IMR-90 (cell line): ENCODE measurements around the gene COL15A1. TPM values are rescaled to one million over a fixed set of nuclear protein-coding genes. Genes with fewer than 3 reads are reported as not detected.

Experiments used
- ATAC-seq: fragments of 200-7000 bp; cut with Tn5 transposase; 2 replicates; pipeline ENCODE4 v1.9.1; 2020; ENCODE audit warnings: low read depth, mild to moderate bottlenecking, moderate library complexity
- BruUV-seq: library from RNA; stranded (reverse); fragments of 400-500 nt; replicated peaks from 2 replicates; lab custom pipeline; 2021; lab: Mats Ljungman, UMichigan
- CTCF ChIA-PET: fragments of 300-600 bp; formaldehyde crosslinking; extraction: SDS; loops from one replicate; lab custom pipeline; 2021; ENCODE audit warnings: antibody characterized with exemption; lab: Yijun Ruan, JAX
- POLR2A ChIA-PET: fragments of 300-600 bp; sonication (Branson Sonifier 250); formaldehyde crosslinking; loops from one replicate; lab custom pipeline; 2022; ENCODE audit warnings: antibody characterized with exemption; ENCODE audit not compliant: unreplicated experiment; lab: Charles Lee
- DNase-seq: peaks from one replicate; pipeline ENCODE4 v3.0.0; 2013
- H2AFZ ChIP-seq: replicated peaks from 2 replicates; pipeline ENCODE3; 2013; ENCODE audit warnings: low read length, mild to moderate bottlenecking; ENCODE audit not compliant: poor library complexity
- H2AK5ac ChIP-seq: 2 replicates; pipeline ENCODE4 v1.6.1; 2013; ENCODE audit warnings: low read depth, low read length, inconsistent platforms
- H2AK9ac ChIP-seq: replicated peaks from 2 replicates; pipeline ENCODE3; 2013; ENCODE audit warnings: mild to moderate bottlenecking, low read depth, low read length, moderate library complexity; ENCODE audit not compliant: poor library complexity
- H2BK120ac ChIP-seq: 2 replicates; pipeline ENCODE4 v1.6.1; 2013; ENCODE audit warnings: low read depth, low read length, inconsistent platforms
- H2BK15ac ChIP-seq: 3 replicates; pipeline ENCODE4 v1.6.1; 2013; ENCODE audit warnings: low read depth, low read length, inconsistent platforms
- H2BK20ac ChIP-seq: 2 replicates; pipeline ENCODE4 v1.6.1; 2013; ENCODE audit warnings: low read depth, mild to moderate bottlenecking, inconsistent platforms, low read length, moderate library complexity
- H2BK5ac ChIP-seq: 2 replicates; pipeline ENCODE4 v1.6.1; 2013; ENCODE audit warnings: mild to moderate bottlenecking, low read depth, low read length, inconsistent platforms; ENCODE audit not compliant: poor library complexity, severe bottlenecking
- H3K14ac ChIP-seq: replicated peaks from 2 replicates; pipeline ENCODE4 v1.6.1; 2013; ENCODE audit warnings: low read depth, low read length, inconsistent platforms
- H3K18ac ChIP-seq: 2 replicates; pipeline ENCODE4 v1.6.1; 2013; ENCODE audit warnings: low read depth, low read length, control low read depth
- H3K23ac ChIP-seq: 2 replicates; pipeline ENCODE4 v1.6.1; 2013; ENCODE audit warnings: low read depth, low read length, inconsistent platforms
- H3K27ac ChIP-seq: 2 replicates; pipeline ENCODE4 v1.5.1; 2013; ENCODE audit warnings: mild to moderate bottlenecking, control low read depth, low read length; ENCODE audit not compliant: insufficient read depth
- H3K27me3 ChIP-seq: 2 replicates; pipeline ENCODE4 v1.6.1; 2013; ENCODE audit warnings: low read length; ENCODE audit not compliant: control insufficient read depth, insufficient read depth
- H3K36me3 ChIP-seq: 2 replicates; pipeline ENCODE4 v1.6.1; 2013; ENCODE audit warnings: low read length, mixed read lengths; ENCODE audit not compliant: control insufficient read depth, insufficient read depth
- H3K4ac ChIP-seq: 2 replicates; pipeline ENCODE4 v1.6.1; 2013; ENCODE audit warnings: low read depth, low read length, inconsistent platforms
- H3K4me1 ChIP-seq: 2 replicates; pipeline ENCODE4 v1.6.1; 2013; ENCODE audit warnings: low read length, mixed read lengths; ENCODE audit not compliant: control insufficient read depth, insufficient read depth
- H3K4me2 ChIP-seq: 2 replicates; pipeline ENCODE4 v1.6.1; 2013; ENCODE audit warnings: low read depth, mild to moderate bottlenecking, control low read depth, low read length, moderate library complexity
- H3K4me3 ChIP-seq: 2 replicates; pipeline ENCODE4 v1.5.1; 2013; ENCODE audit warnings: low read depth, mild to moderate bottlenecking, control low read depth, low read length, moderate library complexity; ENCODE audit not compliant: insufficient read depth
- H3K56ac ChIP-seq: 2 replicates; pipeline ENCODE4 v1.6.1; 2013; ENCODE audit warnings: low read length, inconsistent platforms; ENCODE audit not compliant: insufficient read depth; ENCODE audit errors: extremely low read depth
- H3K79me1 ChIP-seq, 2 experiments: 2 replicates each; pipeline ENCODE4 v1.6.1; 2013; ENCODE audit warnings: low read length in 2 of 2, inconsistent platforms in 1 of 2, low read depth in 1 of 2
- H3K9ac ChIP-seq: 2 replicates; pipeline ENCODE4 v1.6.1; 2013; ENCODE audit warnings: low read depth, low read length, control low read depth
- H3K9me1 ChIP-seq: 2 replicates; pipeline ENCODE4 v1.6.1; 2013; ENCODE audit warnings: low read length, inconsistent platforms; ENCODE audit not compliant: insufficient read depth
- H3K9me3 ChIP-seq: 2 replicates; pipeline ENCODE4 v1.6.1; 2013; ENCODE audit warnings: low read length; ENCODE audit not compliant: control insufficient read depth, insufficient read depth
- H4K20me1 ChIP-seq: 2 replicates; pipeline ENCODE4 v1.6.1; 2013; ENCODE audit warnings: low read length, inconsistent platforms; ENCODE audit not compliant: insufficient read depth
- H4K5ac ChIP-seq: 2 replicates; pipeline ENCODE4 v1.6.1; 2013; ENCODE audit warnings: mild to moderate bottlenecking, low read depth, low read length, control low read depth
- H4K8ac ChIP-seq, 2 experiments: 2 replicates each; pipeline ENCODE4 v1.6.1; 2013; ENCODE audit warnings: low read depth in 2 of 2, low read length in 2 of 2, control low read depth in 1 of 2, inconsistent platforms in 1 of 2
- H4K91ac ChIP-seq: 2 replicates; pipeline ENCODE4 v1.6.1; 2013; ENCODE audit warnings: low read depth, low read length, inconsistent platforms; ENCODE audit not compliant: insufficient read depth
- CTCF ChIP-seq: conservative IDR thresholded peaks from 2 replicates; pipeline ENCODE4 v1.5.1; 2012; ENCODE audit warnings: mild to moderate bottlenecking, low read depth, low read length, improper control_type of control experiment
- RAD21 ChIP-seq: IDR thresholded peaks from 2 replicates; pipeline ENCODE4 v1.6.1; 2012; ENCODE audit warnings: low read length, improper control_type of control experiment
- SMC3 ChIP-seq: fragments of 150-350 bp; IDR thresholded peaks from 2 replicates; pipeline ENCODE4 v1.6.1; 2016; ENCODE audit warnings: low read depth, mild to moderate bottlenecking, antibody characterized with exemption, low read length, moderate library complexity
- USF2 ChIP-seq: fragments of 150-350 bp; IDR thresholded peaks from 2 replicates; pipeline ENCODE4 v1.6.1; 2017; ENCODE audit warnings: mild to moderate bottlenecking, antibody characterized with exemption, low read length, low read depth
- dilution Hi-C: fragments of 300-500 bp; cut with HindIII; formaldehyde crosslinking; loops from one replicate; pipeline ENCODE4 v1.14.3; 2018; ENCODE audit warnings: low sequenced_read_pairs; ENCODE audit not compliant: unreplicated experiment
- in situ Hi-C: fragments of 300-500 bp; cut with MboI; formaldehyde crosslinking; loops from 3 replicates; pipeline ENCODE4 v1.14.3; 2019; ENCODE audit warnings: low sequenced_read_pairs, inconsistent platforms, mixed read lengths
- intact Hi-C: fragments of 100-400 bp; cut with micrococcal nuclease; formaldehyde crosslinking; loops from 2 replicates; pipeline ENCODE4 v1.10.0; 2022
- polyA plus RNA-seq, 3 experiments: library from polyadenylated mRNA; depleted of rRNA; stranded (reverse); fragments of >200 nt; gene quantifications; 2 replicates each; pipeline ENCODE4 v1.2.3, GENCODE V29; 2012; ENCODE audit warnings: low replicate concordance in 1 of 3
- total RNA-seq: library from RNA; depleted of rRNA; stranded (reverse); fragments of >200 nt; gene quantifications from 2 replicates; pipeline ENCODE4 v1.2.3, GENCODE V29; 2012

The COL15A1 gene
- total and polyA plus RNA-seq, 2 of the 4 experiments (the other 2 are of a cell fraction): 2.2 to 3.7 TPM

- TF ChIP-seq USF2: no peak
Observed at GRCh38 chr9:99118782-99119466, 175.2 kb downstream of the COL15A1 start (continued).

GRCh38 chr9:99119976-99120655 lies 176.4 kb downstream of the COL15A1 start:
- no peak overlapping the region for H3K4ac ChIP-seq
- no peak overlapping the region for H3K9ac ChIP-seq
- H3K9me3 ChIP-seq: no peaks in the 10 kb centered on the region
- intact Hi-C loops: no loop called here
- H3K27ac ChIP-seq: no peak overlapping the region
- peaks cover 18 to 62% of the 10 kb centered on the region in 2 experiments for H3K79me1 ChIP-seq
- dilution Hi-C loops: no loop called here
- H2AK5ac ChIP-seq: no peak overlapping the region
- no peak overlapping the region for H2BK5ac ChIP-seq
- H4K91ac ChIP-seq: no peak overlapping the region
- H3K27me3 ChIP-seq: no peaks in the 10 kb centered on the region
- H3K4me3 ChIP-seq: no peak overlapping the region
- H3K36me3 ChIP-seq: peaks cover 4% of the 10 kb centered on the region
- no peak for ATAC-seq
- H3K4me1 ChIP-seq: peaks cover 6% of the 10 kb centered on the region
- peaks cover 74% of the 10 kb centered on the region for H4K20me1 ChIP-seq
- H3K9me1 ChIP-seq: peaks cover 7% of the 10 kb centered on the region
- H3K14ac ChIP-seq: no peak overlapping the region
- no peak overlapping the region; the same call in 1 of the 2 replicates for H3K4me2 ChIP-seq
- POLR2A ChIA-PET: no interaction called here
- no peak overlapping the region for H4K5ac ChIP-seq
- H2AFZ ChIP-seq: no peak overlapping the region
- H3K23ac ChIP-seq: no peak overlapping the region
- no peak overlapping the region for H4K8ac ChIP-seq
- TF ChIP-seq SMC3: no peak
- no peak for TF ChIP-seq CTCF
- TF ChIP-seq RAD21: no peak
- H2BK15ac ChIP-seq: no peak overlapping the region
- BruUV-seq: no TSS peak
- no peak overlapping the region for H2BK20ac ChIP-seq
- CTCF ChIA-PET: no interaction called here
- no peak overlapping the region for H2AK9ac ChIP-seq
- no peak overlapping the region for H3K18ac ChIP-seq
- no peak overlapping the region for H3K56ac ChIP-seq
- DNase-seq: no peak
- in situ Hi-C loops: no loop called here
- H2BK120ac ChIP-seq: no peak overlapping the region
